GM19099 (cell line): ENCODE results near the gene ENDOV.

Experiments used
- POLR2A ChIP-seq: IDR thresholded peaks from 3 replicates; pipeline ENCODE4 v1.6.1; 2011; ENCODE audit warnings: low read depth; ENCODE audit not compliant: insufficient read length; ENCODE audit errors: extremely low read depth

The ENDOV gene

DNA sequence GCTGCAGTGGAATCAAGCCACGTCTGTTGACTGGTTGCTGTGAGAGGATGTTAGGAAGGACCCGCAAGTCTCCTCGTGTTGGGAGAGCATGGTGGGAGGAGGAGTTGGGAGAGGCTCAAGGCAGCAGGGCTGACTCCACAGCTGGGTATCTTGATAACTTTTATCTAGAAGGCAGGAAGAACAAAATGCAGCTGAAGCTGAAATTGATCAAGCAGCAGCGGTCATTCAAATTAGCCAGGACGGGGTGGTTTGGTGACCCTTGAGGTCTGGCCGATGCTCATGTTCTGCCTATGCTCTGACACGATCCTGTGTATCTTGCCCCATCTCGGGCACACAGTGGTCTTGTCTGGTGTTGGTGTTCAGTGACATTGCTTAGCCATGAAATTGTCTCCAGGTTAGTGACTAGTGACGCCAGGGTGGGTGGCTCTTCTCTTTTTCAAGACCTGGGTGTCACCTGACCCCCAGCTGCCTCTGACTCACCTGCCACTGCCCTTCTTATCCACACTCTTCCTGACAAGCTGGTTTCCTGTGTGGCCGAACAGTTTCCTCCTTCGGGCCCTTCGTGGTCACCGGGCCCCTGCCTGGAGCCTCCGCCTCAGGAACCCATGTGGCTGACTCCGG is 42.4 kb downstream of the ENDOV start:
- TF ChIP-seq POLR2A, result no peak

DNA sequence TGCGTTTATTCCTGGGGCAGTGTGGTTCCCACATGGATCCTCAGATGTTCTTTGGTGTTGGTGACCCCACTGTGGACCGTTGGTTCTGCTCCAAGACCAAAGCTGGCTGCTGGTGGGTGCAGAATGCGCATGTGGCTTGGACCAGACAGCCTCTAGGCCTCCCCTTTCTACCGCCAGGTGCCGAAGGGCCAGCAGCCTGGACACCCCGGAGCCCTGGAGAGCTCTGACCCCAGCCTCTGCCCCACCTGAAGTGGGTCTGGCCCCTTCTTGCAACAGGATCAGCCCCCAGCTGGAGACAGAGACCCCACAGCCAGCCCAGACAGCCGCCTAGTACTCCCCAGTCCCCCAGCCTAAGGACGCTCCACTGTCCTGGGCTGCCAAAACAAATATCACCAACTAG is 43.0 kb downstream of the ENDOV start:
- no peak for TF ChIP-seq POLR2A

DNA sequence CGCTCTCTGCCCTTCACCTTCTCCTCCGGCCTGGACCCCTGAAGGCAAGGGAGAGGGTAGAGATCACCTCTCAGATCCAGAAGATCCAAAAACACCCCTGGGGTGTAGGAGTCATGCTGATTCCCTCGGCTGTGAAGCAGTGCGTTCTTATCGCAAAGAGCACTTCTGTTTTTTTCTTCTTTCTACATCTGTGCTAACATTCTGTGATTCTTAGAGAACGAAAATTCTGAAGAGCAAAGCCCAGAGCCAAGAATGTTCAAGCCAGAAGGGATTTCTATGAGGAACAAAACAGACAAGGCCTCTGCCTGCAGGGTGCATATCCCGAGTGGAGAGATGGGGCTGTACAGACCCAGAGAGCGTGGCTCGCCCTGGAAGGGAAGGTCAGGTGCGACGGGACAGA is 44.3 kb downstream of the ENDOV start:
- no peak for TF ChIP-seq POLR2A

DNA sequence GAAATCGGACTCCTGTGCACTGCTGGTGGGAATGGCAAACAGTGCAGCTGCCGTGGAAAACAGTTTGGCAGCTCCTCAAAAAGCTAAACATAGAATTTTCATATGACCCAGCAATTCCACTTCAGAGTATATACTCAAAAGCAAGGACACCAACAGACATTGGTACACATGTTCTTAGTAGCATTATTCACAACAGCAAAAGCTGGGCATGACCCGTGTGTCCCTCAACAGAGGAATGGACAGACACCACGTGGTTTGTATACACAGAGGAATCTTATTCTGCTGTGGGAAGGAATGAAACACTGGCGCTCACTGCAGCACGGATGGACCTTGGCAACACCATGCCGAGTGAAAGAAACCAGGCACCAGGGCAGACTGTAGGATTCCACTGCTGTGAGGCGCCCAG is 45.5 kb downstream of the ENDOV start:
- no peak for TF ChIP-seq POLR2A

DNA sequence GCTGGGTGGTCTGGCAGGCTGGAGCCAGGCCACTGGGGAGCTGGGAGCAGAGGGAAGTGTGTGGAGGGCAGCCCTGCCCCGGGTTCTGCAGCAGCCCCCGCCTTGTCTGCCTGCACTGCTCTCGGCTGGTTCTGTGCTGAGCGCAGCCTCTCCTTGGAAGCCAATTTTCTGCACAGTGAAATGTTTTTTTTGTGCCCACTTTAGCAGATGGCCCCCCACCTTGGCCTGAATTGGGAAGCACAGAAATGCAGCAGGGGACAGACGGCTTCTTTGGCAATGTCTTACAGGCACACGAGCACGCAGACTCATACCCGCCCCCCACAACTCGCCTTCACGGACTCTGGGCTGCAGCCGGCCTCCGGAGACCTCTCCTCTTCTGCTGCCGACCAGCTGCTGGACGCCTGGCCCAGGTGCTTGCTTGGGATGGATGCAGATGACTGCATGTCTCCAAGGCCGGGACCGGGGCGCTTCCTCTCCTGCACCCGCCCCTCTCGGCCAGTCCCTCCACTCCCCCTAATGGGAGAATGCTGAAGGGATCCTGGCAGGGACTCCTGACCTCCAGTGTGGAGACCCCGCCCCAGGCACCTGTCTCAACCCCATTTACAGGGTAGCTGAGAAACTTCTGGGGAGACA is 46.7 kb downstream of the ENDOV start:
- TF ChIP-seq POLR2A, result no peak

DNA sequence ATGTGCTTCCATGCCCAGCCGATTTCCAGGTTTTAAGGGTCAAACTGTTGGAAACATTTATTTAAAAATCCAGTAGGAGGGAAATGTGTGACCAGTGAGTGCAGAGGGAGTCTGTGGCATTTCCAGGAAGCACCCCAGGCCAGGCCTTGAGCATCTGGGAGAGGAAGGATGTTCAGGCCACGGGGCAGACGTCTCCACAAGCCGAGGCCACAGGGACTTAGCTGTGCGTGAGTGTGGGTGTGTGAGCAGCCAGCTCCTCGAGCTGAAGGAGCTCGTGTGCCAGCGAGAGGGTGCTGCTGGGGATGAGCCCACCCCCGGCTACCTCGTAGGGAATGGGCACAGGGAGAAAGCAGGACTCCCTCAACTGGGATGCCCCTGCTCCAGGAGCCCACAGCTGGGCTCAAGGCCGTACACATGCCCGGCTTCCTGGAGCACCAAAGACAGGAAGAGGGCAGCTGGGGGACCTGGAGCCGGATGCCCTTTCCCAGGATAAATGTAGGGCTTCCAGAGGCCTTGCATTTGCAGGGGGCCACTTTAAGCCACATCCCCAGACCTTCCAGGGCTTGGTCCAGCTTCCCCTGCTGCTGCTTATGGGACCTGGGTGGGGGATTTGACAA is 48.9 kb downstream of the ENDOV start:
- TF ChIP-seq POLR2A, result no peak

DNA sequence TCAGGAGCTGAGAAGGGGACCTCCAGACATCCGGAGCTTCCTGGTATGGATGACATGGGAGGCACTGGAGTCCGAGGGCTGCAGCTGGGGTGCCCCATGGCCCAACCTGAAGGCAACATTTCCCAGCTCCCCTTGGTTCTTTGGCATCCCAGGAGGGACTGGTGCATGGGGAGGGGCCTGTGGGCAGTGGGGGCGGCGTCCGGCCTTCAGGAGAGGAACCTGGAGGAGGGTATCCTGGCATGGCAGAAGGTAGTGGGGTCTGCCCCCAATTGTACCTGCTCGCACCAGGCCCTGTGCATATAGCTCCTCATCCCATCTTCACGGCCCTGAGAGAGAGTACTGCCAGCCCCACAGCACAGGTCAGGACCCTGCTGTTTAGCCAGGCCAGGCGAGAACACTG is 49.5 kb downstream of the ENDOV start:
- no peak for TF ChIP-seq POLR2A

DNA sequence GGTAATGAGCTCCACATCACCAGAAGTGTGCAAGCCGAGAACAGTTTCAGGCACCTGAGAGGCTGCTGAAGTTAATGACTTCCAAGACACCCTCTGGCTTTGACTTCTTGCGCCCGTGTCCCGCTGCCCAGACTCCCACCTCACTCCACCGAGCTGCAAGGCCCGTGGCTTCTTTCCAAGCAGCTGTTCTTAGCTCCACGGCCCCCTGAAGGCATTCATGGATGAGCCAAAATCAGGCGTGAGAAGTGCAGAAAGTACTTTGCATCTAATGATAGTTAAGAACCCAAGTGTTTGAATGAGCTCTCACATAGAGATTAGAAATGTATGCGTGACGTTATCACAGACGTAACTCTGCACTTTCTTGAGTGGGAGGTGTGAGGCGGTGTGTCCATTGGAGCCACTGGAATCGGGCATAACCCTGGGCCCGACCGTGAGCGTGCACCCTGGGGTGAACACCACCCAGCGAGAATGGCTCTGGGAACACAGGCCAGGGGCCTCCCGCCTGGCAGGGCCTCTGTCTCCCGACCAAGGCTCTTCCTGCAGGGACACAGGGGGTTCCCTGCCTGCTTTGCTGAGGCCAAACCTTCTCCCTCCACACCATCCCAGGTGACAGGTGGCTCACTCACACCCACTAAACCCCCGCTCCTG is 50.5 kb downstream of the ENDOV start:
- no peak for TF ChIP-seq POLR2A

DNA sequence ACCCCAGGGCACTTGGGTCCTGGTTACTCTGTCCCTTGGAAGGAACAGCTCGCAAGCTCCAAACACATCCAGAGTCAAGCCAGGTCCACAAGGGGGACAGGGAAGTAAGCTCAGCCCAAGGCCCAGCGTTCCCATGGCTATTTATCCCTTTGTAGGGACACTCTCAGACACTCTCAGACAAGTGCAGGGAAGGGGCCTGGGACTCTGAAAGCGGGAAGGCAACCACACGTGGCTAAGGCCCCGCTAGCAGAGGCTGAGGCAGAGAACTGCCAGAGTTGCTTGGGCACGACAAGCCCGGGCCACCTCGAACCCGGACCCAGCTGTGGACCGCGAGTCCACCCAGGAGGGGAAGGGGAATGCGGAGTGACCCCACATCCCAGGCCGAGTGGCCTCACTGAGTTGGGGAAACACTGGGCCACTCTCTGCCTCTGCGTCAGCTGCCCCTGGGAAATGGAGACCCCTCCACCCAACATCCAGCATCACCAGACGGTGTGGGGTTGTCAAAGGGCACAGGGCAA is 51.3 kb downstream of the ENDOV start:
- no peak for TF ChIP-seq POLR2A

DNA sequence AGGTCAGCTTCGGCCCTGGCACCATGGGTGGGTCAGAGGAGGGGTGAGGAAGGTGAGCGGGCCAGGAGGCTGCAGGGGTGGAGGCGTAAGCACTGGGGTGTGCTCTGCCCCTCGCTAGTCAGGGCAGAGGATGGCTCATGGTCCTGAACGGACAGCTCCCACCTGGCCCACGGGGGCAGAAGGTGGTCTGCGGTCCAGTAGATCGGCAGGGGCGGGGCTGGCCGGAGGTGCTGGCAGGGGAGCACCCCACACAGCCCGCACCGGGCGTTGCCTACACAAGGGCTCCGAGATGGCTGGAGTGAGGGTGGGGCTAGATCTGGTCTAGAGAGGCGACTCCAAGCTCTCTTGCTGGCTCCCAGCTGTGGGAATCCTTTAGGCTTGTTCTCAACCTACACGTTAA is 53.3 kb downstream of the ENDOV start:
- no peak for TF ChIP-seq POLR2A

DNA sequence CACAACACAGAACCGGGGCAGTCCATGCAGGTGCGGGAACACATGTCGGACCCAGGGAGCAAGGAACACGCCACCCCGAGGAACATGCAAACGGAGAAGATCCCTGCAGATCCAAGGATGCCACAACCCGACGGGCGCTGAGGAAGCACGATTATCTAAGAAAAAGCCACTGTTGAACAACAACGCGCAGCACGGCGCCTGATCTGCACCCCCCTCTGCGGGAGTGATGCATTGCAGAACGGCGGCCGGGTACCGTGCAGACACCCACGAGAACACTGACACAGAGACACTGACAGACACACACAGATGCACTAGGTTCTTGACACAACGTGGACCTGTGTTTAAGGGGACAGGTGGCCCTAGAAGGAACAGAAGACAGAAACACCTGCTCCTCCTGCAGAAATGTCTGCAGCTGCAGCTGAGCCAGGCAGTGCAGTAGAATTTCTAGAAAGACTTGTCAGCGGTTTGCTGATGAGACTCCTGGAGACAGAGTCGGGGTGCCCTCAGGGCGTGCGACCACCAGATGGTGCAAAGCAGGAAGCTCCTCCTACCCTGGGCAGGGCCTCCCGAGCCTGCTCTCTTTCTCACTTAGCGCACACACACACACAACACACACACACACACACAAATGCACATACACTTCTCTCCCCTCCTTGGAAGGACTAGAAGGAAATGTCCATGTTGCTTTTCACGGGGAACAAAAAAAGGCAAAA is 54.0 kb downstream of the ENDOV start:
- TF ChIP-seq POLR2A, result no peak

DNA sequence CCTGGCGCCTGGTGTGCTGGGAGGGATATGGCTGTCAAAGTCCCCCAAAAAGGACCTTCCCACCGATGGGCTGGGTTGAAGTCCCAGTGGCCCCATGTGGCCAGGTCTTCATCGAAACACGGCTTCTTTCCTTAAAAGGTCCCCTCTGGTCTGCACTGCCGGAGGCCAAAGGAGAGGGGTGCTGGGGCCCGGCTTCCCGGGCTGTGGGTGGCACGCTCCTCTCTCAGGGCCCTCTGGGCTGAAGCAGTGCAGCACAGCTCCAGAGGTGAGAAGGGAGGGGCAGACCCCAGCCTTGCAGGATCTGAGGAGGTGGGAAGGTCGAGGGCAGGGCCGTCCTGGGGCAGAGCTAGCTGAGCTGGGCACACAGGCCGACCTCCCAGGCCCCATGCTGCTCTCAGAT is 54.7 kb downstream of the ENDOV start:
- TF ChIP-seq POLR2A, result no peak

DNA sequence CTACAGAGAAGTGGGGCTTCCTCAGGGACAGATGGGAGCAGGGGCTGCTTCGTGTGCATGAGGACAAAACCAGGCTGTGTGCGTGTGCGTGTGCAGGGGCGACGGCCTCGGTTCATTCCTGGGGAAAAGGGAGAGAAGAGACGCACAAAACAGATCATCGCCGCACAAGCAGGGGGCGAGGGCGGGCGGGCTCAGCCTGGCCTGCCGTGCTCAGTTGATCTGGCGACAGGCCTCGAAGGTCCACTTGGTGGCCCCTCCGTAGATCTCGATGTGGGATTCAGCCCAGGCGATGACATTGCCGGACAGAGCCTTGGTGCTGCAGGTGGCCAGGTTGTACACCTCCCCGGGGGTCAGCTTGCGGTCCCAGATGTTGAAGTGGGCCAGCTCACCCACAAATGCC is 55.6 kb downstream of the ENDOV start:
- no peak for TF ChIP-seq POLR2A

DNA sequence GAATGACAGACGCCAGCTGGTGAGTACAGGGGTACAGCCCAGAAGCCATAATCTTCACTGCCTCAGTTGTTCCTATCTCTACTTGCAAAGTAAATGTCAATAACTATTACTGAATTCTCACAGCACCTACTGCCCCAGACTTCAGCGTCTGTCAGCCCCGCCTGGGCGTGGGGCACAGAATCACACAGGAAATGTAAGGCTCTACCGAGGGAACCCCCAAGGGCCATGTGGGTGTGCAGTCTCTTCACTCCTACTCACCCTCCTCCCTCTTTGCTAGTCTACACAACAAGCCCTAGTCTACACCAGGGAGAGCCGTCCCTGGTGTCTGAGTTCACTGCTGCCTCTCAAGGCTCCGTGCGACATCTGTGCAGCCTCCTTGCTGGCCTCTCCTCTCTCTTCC is 57.0 kb downstream of the ENDOV start:
- no peak for TF ChIP-seq POLR2A

DNA sequence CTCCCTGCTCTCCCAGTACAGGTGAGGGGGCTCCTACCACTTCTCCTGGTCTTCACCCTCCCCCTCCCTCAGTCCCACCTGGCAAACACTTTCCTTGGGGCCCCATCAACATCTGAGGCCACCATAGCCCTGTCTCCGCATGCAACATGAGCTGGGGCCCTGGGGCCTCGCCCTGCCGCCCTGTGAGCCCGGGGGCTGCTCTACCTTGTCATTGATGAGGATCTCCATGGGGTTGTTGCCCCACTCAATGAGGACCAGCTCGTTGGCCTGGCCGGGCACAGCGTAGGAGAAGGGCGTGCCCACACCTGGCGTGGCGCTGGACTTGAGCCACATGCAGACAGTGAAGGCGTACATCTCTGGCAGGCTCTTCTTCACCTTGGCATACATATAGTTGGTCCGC is 58.0 kb downstream of the ENDOV start:
- no peak for TF ChIP-seq POLR2A
